Osteoblast (primary cell): ENCODE data around the gene IL4R. TPM values are rescaled to one million over a fixed set of nuclear protein-coding genes. Genes with fewer than 3 reads are reported as not detected.

Experiments
- DNase-seq: peaks from one replicate; pipeline ENCODE4 v3.0.0; 2011; ENCODE audit warnings: low spot score, mixed read lengths; ENCODE audit not compliant: insufficient read length; ENCODE audit errors: missing footprints
- H2AFZ ChIP-seq: 2 replicates; pipeline ENCODE4 v1.6.0; 2011; ENCODE audit warnings: mild to moderate bottlenecking, low read length
- H3K27ac ChIP-seq: 2 replicates; pipeline ENCODE4 v1.5.1; 2011; ENCODE audit warnings: mild to moderate bottlenecking, low read depth, low read length, moderate library complexity
- H3K27me3 ChIP-seq: 2 replicates; pipeline ENCODE4 v1.6.0; 2012; ENCODE audit warnings: mild to moderate bottlenecking, control low read depth, inconsistent platforms, low read length, moderate library complexity; ENCODE audit not compliant: insufficient read depth
- H3K36me3 ChIP-seq: 2 replicates; pipeline ENCODE4 v1.5.1; 2011; ENCODE audit warnings: mild to moderate bottlenecking, low read length, control low read depth, moderate library complexity; ENCODE audit not compliant: insufficient read depth
- H3K4me1 ChIP-seq: 2 replicates; pipeline ENCODE4 v1.5.1; 2011; ENCODE audit warnings: mild to moderate bottlenecking, low read length, control low read depth, moderate library complexity; ENCODE audit not compliant: insufficient read depth
- H3K4me2 ChIP-seq: 2 replicates; pipeline ENCODE4 v1.6.0; 2011; ENCODE audit warnings: mild to moderate bottlenecking, low read length; ENCODE audit not compliant: insufficient read depth
- H3K4me3 ChIP-seq: fragments of 200-600 bp; sonication (generic); 3 replicates; pipeline ENCODE4 v1.5.1; 2012; ENCODE audit warnings: mild to moderate bottlenecking, low read length, inconsistent platforms; ENCODE audit not compliant: insufficient read depth
- H3K79me2 ChIP-seq: 2 replicates; pipeline ENCODE4 v1.6.0; 2012; ENCODE audit warnings: mild to moderate bottlenecking, low read length, control low read depth, inconsistent platforms; ENCODE audit not compliant: insufficient read depth
- H3K9me3 ChIP-seq: 2 replicates; pipeline ENCODE4 v1.5.1; 2011; ENCODE audit warnings: low read depth, low read length, control low read depth
- H4K20me1 ChIP-seq: 2 replicates; pipeline ENCODE4 v1.6.0; 2012; ENCODE audit warnings: mild to moderate bottlenecking, low read length, control low read depth; ENCODE audit not compliant: insufficient read depth
- CTCF ChIP-seq: IDR thresholded peaks from 2 replicates; pipeline ENCODE4 v1.5.1; 2011; ENCODE audit warnings: mild to moderate bottlenecking, low read depth, low read length, moderate library complexity; ENCODE audit errors: extremely low read depth
- total RNA-seq: library from RNA; depleted of rRNA; stranded (reverse); fragments of >200 nt; gene quantifications from 2 replicates; pipeline ENCODE4 v1.2.3, GENCODE V29; 2012

IL4R gene
- total RNA-seq, 1 donor: 32.9 TPM

GRCh38 chr16:27362570-27363245 lies 48.9 kb downstream of the IL4R start:
- H3K36me3 ChIP-seq: peaks cover 49% of the 10 kb centered on the region
- no peak for DNase-seq
- H2AFZ ChIP-seq: no peak overlapping the region
- no peaks in the 10 kb centered on the region for H3K79me2 ChIP-seq
- TF ChIP-seq CTCF: no peak
- H3K4me1 ChIP-seq: peaks cover 13% of the 10 kb centered on the region
- H4K20me1 ChIP-seq: no peaks in the 10 kb centered on the region
- H3K4me3 ChIP-seq: no peak overlapping the region
- H3K27ac ChIP-seq: no peak overlapping the region
- no peaks in the 10 kb centered on the region for H3K27me3 ChIP-seq
- no peak overlapping the region for H3K4me2 ChIP-seq
- no peaks in the 10 kb centered on the region for H3K9me3 ChIP-seq

GRCh38 chr16:27363246-27363632 lies 49.5 kb downstream of the IL4R start:
- H3K27ac ChIP-seq: no peak overlapping the region
- no peaks in the 10 kb centered on the region for H3K79me2 ChIP-seq
- no peak overlapping the region for H3K4me3 ChIP-seq
- H3K4me1 ChIP-seq: peaks cover 17% of the 10 kb centered on the region
- H4K20me1 ChIP-seq: no peaks in the 10 kb centered on the region
- H3K4me2 ChIP-seq: no peak overlapping the region
- TF ChIP-seq CTCF: no peak
- no peaks in the 10 kb centered on the region for H3K27me3 ChIP-seq
- H3K9me3 ChIP-seq: no peaks in the 10 kb centered on the region
- DNase-seq: no peak
- H2AFZ ChIP-seq: no peak overlapping the region
- H3K36me3 ChIP-seq: peaks cover 45% of the 10 kb centered on the region

GRCh38 chr16:27363797-27364196 lies 50.0 kb downstream of the IL4R start:
- Histone ChIP-seq H3K4me2 (no peak overlapping the region), H3K4me3 (no peak overlapping the region), H2AFZ (no peak overlapping the region), H3K4me1 (peaks cover 17% of the 10 kb centered on the region), H3K27me3 (no peaks in the 10 kb centered on the region), H3K27ac (no peak overlapping the region), H3K36me3 (peaks cover 40% of the 10 kb centered on the region), H4K20me1 (no peaks in the 10 kb centered on the region), H3K9me3 (no peaks in the 10 kb centered on the region), H3K79me2 (no peaks in the 10 kb centered on the region)
- no peak for TF ChIP-seq CTCF
- DNase-seq: no peak

DNA sequence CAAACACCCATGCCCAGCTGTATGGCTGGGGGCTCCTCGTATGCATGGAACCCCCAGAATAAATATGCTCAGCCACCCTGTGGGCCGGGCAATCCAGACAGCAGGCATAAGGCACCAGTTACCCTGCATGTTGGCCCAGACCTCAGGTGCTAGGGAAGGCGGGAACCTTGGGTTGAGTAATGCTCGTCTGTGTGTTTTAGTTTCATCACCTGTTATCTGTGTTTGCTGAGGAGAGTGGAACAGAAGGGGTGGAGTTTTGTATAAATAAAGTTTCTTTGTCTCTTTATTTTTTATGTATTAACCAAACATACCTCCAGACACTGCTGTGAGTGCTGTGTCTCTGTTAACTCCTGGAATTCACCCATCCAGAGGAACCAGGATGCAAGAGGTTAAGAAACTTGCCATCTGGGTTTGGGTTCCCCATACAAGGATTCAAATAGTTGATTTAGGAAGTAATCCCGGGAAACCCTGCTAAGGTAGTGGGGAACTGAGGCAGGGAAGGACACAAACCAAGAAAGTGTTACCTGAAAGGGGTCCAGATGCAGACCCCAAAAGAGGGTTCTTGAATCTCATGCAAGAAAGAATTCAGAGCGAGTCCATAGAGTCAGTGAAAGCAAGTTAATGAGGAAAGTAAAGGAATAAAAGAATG lies 50.8 kb downstream of the IL4R start:
- no peak for TF ChIP-seq CTCF
- H3K79me2 ChIP-seq: no peaks in the 10 kb centered on the region
- no peaks in the 10 kb centered on the region for H3K9me3 ChIP-seq
- no peak overlapping the region for H3K4me3 ChIP-seq
- H3K27me3 ChIP-seq: no peaks in the 10 kb centered on the region
- peak overlapping the region; percentile 28 for H3K27ac ChIP-seq
- no peaks in the 10 kb centered on the region for H4K20me1 ChIP-seq
- DNase-seq: no peak
- H3K36me3 ChIP-seq: peaks cover 32% of the 10 kb centered on the region
- no peak overlapping the region for H2AFZ ChIP-seq
- H3K4me1 ChIP-seq: peaks cover 17% of the 10 kb centered on the region
- no peak overlapping the region for H3K4me2 ChIP-seq
